Bronchial epithelial cell (primary cell): ENCODE measurements around the gene JMJD8. TPM values are rescaled to one million over a fixed set of nuclear protein-coding genes. Genes with fewer than 3 reads are reported as not detected.

Source experiments
- DNase-seq: peaks from one replicate; pipeline ENCODE4 v3.0.0-alpha.2; 2010; ENCODE audit warnings: low read depth
- FAIRE-seq: peaks from 2 replicates; lab custom pipeline; 2011; peaks lifted over from hg19 to GRCh38; lab: Jason Lieb, UNC
- H3K27me3 ChIP-seq: 2 replicates; pipeline ENCODE4 v1.5.1; 2011; ENCODE audit warnings: low read length; ENCODE audit not compliant: control insufficient read depth, insufficient read depth
- H3K36me3 ChIP-seq: 2 replicates; pipeline ENCODE4 v1.5.1; 2011; ENCODE audit warnings: low read length; ENCODE audit not compliant: control insufficient read depth, insufficient read depth
- H3K4me3 ChIP-seq: 2 replicates; pipeline ENCODE4 v1.5.1; 2011; ENCODE audit warnings: mild to moderate bottlenecking, low read depth, low read length, control low read depth
- CTCF ChIP-seq: IDR thresholded peaks from 2 replicates; pipeline ENCODE4 v1.5.1; 2011; ENCODE audit warnings: mild to moderate bottlenecking, moderate library complexity, low read length, control low read depth, inconsistent platforms; ENCODE audit not compliant: insufficient read depth, severe bottlenecking
- total RNA-seq: library from RNA; depleted of rRNA; stranded (reverse); fragments of >200 nt; gene quantifications from 2 replicates; pipeline ENCODE4 v1.2.1, GENCODE V29; 2014

Gene JMJD8
- total RNA-seq, 1 donor from 2014 or later = 16.8 TPM

DNA sequence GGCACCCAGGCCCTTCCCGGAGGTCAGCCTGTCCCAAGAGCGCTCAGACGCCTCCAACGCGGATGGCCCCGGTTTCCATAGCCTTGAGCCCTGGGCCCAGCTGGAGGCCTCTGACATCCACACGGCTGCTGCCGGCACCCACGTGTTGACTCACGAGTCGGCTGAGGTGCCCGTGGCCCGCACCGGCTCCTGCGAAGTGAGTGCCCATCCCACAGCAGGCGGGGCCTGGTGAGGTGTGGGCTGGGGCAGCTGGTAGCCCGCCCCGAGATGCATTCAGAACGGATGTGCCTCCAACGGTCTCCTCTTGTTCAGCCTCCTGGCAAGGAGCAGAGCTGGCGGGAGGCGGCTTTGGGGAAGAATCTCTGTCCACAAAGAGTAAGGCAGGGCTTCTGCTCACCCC, 32.3 kb downstream of the JMJD8 start:
- no peak for FAIRE-seq
- no peak for DNase-seq
- no peak for TF ChIP-seq CTCF
- no peaks in the 10 kb centered on the region for H3K27me3 ChIP-seq
- no peak overlapping the region for H3K4me3 ChIP-seq
- H3K36me3 ChIP-seq = peaks cover 9% of the 10 kb centered on the region

- H3K4me3 ChIP-seq = peak overlapping the region; percentile 56
- FAIRE-seq = no peak
- no peaks in the 10 kb centered on the region for H3K27me3 ChIP-seq
- TF ChIP-seq CTCF = no peak
- H3K36me3 ChIP-seq = peaks cover 5% of the 10 kb centered on the region
- no peak for DNase-seq
Observed at GRCh38 chr16:649631-650030, 34.5 kb downstream of the JMJD8 start.

DNA sequence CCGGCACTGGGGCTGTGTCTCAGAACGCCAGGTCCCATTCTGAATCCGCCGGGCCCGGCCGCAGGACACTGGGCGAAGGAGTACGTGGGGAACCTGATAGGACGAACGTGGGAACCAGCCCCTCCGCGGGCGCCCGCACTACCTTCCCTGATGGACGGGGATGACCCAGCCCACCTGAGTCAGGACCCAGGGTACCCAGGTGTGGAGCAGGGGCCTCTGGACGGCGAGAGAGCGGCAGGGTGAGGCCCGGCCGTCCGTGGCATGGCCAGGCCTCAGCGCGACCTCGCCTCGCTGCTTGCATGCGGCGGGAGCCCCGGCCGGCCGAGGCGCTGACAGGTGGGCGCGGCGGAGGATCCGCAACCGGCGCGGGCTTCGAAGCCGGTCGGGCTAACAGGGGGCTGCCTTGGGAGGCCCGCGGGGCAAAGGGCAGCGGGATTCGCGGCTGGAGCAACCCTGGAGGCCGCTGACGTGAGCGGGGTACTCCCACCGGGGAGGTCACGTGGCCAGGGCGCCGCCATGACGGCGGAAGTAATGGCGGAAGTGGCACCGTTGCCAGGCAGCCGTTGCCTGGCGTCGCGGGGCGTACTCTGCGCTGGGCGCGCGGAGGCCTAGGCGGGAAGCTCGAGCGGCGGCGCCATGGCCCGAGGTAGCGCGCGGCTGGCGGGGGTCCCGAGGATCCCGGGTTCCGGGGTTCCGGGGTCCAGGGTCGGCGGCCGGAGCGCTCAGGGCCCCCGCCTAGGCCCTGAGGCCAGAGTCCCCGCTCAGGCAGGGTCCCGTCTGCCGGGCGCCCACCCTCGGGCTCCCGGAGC, 35.1 kb downstream of the JMJD8 start, which contains the start of gene WDR90:
Gene WDR90, plus strand, starts transcription at position 585 of the 809 bp plus-strand sequence. Its CDS starts 52 bp downstream, at position 637.
- DNase-seq (peak; percentile 79), FAIRE-seq (no peak)
- no peak for TF ChIP-seq CTCF
- Histone ChIP-seq H3K36me3 (peaks cover 5% of the 10 kb centered on the region), H3K27me3 (no peaks in the 10 kb centered on the region), H3K4me3 (peak within 1 kb of the TSS; percentile 56)

DNA sequence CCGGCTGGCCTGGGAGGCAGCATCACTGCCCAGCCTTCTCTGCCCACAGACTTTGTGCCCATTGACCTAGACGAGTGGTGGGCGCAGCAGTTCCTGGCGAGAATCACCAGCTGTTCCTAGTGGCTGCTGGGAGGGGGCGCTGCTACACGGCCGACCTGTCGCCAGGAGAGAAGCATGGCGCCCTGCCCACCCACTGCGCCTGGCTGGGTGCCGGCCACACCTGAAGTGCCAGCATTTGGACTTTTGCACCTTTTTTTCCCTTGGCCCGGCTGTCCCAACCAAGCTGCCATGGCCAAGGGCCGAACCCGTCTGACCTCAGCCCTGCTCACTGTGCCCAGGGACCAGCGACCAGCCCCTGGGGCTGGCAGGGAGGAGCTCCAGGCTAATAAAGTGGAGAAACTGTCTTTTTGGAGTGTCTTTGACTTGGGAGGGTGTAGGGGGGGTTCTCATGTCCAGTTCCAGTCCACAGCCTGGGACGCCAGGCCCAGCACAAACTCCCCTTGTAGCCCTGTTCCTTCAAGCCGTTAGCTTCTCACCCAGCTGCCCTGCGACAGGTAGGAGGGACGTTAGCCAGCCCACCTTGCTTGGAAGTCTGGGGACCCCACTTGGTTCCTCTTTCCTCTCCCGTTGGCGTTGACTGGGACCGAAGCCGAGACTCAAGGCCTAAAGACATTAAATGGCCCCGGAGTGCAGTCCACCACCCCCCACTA, 35.9 kb downstream of the JMJD8 start:
- FAIRE-seq = peak; percentile 23
- Histone ChIP-seq H3K4me3 (peak overlapping the region; percentile 56), H3K27me3 (no peaks in the 10 kb centered on the region), H3K36me3 (peaks cover 2% of the 10 kb centered on the region)
- TF ChIP-seq CTCF = peak; percentile 74
- DNase-seq = peak; percentile 20

DNA sequence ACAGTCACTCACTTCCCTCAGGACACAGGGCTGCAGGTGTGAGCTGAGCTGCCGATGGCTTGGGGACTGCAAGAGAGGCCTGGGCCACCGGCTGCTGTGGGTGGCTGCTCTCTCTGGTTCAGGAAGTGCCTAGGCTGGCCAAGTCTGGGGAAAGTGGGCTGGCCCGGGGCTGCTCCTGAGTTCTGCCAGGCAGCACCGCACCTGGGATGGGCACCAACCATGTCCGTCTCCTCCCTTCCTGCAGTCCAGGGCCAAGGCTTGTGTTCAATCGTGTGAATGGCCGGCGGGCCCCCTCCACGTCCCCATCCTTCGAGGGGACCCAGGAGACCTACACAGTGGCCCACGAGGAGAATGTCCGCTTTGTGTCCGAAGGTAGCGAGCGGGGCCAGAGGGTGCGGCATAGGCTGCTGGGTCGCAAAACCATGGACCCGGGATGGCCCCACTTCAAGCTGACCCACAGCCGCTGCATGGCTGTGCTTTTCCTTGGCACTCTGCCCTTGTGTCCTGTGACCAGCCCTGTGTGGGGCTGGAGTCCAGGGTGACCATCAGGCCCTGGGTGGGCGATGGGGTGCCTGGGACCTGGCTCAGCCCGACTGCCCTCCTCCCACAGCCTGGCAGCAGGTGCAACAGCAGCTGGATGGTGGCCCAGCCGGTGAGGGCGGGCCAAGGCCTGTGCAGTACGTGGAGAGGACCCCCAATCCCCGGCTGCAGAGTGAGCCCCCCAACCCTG, 36.8 kb downstream of the JMJD8 start:
- no peak for FAIRE-seq
- TF ChIP-seq CTCF = no peak
- H3K4me3 ChIP-seq = no peak overlapping the region
- DNase-seq = no peak
- H3K27me3 ChIP-seq = no peaks in the 10 kb centered on the region
- H3K36me3 ChIP-seq = peaks cover 2% of the 10 kb centered on the region
